Stimulated activated CD4-positive, alpha-beta T cell treated with anti-CD3 and anti-CD28 coated beads, TNF-alpha, amount 100 ng/mL, for 24 hours (primary cell): ENCODE data around the gene CIBAR2.

ENCODE experiments used
- DNase-seq, 3 experiments: peaks; one replicate each; pipeline ENCODE4 v3.0.0-alpha.2; 2020; ENCODE audit warnings: low read depth in 3 of 3

The CIBAR2 gene

DNA sequence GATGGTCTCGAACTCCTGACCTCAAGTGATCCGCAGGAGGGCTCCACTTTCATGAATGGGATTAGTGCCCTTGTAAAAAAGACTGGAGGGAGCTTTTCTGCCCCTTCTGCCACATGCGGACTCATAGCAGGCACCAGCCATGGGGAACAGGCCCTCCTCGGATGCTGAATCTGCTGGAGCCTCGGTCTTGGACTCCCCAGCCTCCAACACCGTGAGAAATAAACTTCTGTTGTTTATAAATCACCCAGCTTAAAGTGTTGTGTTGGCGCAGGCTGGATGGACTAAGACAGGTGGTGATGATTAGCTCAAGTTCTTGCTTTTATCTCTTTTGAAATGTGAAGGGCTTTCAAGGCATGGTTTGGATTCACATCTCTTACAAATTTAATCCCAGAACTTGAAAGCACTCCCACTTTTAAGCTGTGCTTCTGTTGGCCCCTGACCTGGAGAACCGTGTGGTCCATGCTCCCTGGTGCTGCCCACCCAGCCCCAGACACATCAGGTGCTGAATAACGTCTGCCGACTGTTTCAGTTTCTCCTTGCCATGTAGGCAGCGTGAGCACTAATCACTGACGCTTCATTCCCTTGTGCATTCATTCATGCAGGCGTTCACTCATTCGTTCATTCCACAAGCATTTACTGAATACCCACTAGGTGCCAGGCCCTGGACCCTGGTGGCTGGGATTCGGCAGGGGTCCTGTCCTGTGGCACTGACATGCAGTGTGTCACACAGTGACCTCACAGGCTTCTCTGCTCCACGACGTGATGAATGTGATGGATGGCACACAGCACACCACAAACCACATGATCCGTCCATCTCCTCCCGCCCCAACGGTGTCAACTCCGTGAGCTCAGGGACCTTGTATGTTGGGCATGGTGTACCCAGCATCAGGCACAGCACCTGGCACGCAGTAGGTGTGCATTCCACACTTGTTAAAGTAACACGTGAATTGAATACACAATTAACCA lies 8.9 kb downstream of the CIBAR2 start:
- no peak for DNase-seq

GRCh38 chr16:85101956-85102630 lies 10.2 kb downstream of the CIBAR2 start:
- no peak for DNase-seq

DNA sequence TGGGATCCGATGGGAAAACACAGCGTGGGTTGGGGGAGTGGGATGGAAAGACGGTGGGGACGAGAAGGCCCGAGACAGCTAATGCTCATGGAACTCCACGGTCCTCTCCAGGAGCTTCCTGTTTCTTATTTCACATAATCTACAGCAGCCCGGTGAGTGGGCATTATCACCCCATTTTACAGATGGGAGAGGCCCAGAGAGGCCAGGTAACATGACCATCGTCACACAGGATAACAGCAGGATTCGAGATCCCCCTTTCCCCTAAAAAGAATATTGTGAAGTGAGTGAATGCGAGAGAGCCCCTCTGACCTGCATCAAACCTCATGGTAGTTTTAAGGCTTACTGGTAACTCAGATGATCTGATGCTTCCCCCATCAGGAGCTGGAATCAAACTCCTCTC lies 12.0 kb downstream of the CIBAR2 start:
- no peak for DNase-seq

GRCh38 chr16:85098565-85098964 lies 13.7 kb downstream of the CIBAR2 start:
- no peak for DNase-seq

DNA sequence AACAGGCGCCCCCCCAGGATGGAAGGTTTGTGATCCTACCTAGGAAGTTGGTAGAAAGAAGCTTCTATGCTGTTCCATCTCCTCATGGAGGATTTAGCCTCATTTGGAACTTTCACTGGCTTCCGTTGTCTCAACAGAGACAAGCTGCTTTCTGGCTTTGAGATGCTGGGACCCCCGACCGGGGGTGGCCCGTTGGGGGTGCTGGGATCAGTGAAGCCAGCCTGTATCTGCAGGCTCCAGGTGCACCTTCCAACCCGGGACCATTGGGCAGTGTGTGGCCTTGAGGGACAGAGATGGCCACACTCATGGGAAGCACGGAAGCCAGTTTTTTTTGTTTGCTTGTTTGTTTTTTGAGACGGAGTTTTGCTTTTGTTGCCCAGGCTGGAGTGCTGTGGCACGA lies 15.4 kb downstream of the CIBAR2 start:
- DNase-seq = no peak

GRCh38 chr16:85094812-85095211 lies 17.5 kb downstream of the CIBAR2 start:
- no peak for DNase-seq

GRCh38 chr16:85094176-85094805 lies 18.0 kb downstream of the CIBAR2 start:
- no peak for DNase-seq

GRCh38 chr16:85093705-85094104 lies 18.6 kb downstream of the CIBAR2 start:
- no peak for DNase-seq

DNA sequence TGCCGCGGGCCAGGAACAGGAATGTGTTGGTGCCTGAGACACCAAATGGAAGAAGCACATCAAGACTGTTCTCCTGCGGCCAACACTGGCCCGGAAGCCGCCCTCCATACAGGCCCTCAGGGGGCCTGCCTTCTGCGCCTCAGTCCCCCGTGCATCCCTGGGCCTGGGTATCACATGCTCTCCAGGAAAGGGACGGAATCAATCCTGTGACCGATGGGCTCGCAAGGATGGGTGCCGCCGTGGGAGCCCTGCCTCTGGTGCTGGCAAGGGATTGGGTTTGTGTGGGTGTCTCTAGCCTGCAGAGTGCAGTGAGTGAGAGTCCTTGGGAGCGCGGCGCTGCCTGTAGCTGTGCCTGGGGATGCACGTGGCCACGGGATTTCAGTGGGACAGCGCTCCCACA lies 19.4 kb downstream of the CIBAR2 start:
- no peak for DNase-seq

GRCh38 chr16:85092309-85092708 lies 20.0 kb downstream of the CIBAR2 start:
- DNase-seq = no peak

DNA sequence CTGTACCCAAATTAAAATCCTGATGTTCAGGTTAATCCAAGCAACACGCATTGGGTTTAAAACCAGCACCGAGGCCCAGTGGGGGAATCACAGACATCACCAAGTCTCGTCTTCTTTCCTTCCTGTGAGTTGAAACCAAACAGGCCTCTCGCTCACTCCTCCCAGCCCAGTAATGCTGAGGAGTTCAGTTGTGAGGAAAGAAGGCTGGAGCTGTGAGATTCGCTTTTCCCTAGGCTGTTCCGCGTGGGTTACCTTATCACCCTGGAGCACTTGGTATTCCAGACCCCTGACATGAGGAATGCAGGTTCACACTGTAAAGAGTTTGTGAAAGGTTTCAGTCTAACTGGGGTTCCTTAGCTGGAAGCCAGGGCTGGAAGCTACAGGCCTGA lies 20.8 kb downstream of the CIBAR2 start:
- DNase-seq = no peak

GRCh38 chr16:85090873-85091521 lies 21.3 kb downstream of the CIBAR2 start:
- no peak for DNase-seq

DNA sequence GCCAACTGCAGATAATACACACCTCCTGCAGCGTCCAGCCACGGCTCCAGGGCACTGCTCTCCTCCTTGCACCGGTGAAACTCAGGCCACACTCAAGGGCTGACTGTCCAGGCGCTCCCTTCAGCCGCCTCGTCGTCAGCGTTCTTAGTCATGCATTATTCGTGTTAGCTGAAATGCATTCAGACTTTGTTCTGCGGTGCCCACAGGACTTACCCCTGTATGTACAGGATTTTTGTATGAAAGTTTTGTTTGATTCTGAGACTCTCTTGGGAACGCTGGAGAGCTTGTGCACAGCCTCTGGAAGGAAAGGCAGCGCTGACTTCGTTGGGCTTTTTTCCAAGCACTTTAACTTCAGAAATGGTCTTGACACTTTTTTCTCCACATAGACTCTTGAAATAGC lies 22.1 kb downstream of the CIBAR2 start:
- no peak for DNase-seq

GRCh38 chr16:85089525-85089924 lies 22.7 kb downstream of the CIBAR2 start:
- DNase-seq = no peak

GRCh38 chr16:85088570-85089199 lies 23.6 kb downstream of the CIBAR2 start:
- no peak for DNase-seq

DNA sequence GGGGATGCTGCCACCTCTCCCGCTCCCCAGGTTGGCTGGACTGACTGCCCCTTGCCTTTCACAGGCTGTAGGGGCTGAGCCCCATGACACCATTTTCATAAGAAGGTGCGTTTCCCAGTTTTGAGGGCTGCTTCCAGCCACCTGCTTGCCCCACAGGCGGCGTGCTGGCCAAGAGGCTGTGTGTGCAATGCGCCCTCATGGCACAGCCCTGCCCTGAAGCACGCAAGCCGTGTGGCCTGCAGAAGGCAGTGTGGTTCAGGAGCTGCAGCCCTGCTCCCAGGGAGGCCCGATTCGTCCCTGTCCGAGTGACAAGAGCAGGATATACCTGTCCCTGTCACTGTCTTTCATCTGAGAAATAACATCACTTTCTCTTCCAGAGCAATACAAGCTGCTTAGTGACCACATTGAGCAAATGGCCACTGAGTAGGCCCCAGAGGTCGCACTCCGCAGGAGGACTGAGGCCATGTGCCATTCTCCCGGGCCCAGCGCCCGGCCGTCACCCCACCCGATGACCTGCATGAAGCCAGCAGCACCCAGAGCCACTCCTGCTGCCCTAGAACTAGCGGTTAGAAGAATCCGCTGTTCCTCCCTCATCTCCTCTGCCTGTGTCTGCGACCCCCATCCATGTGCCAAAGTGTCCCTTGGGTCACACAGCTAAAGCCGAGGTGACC lies 24.2 kb downstream of the CIBAR2 start:
- no peak for DNase-seq

DNA sequence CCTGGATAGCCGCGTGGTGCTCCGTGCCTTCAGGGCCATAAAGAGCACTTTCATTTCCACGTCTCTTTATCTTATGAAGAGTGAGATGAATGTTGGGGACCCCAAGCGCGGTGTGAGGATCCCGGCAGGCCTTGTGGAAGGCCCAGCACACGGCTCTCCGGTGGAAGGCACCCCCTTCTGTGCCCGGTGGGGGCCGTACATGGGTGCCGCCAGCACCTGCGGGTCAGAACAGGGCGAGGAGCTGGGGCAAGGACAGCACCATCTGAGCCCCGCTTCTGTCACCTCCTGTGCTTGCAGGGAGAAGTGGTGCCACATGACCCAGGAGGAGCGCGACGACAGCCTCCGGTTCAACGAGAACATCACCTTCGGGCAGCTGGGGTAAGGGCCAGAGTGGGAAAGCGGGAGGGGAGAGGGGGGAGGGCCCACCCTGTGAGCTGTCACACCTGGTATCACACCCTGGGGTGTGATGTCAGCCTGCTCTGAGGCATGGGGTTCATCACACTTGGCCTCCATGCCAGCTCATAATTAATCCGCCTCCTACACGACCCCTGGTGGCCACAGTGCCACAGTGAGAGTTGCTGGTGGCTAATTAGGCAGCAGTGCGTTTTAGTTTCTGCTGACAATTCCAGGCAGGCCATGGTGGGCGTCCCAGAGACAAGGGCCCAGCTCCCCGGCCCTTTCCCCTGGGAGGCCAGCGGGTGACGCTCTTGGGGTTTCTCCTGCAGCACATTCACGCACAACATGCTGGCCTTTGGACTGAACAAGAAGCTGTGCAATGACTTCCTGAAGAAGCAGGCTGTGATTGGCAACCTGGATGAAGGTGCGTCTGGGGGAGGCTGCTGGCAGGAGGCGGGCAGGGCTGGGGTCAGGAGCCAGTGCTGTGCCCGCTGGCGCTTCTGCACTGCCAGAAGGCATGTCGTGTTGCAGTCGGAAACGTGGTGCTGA lies 25.7 kb downstream of the CIBAR2 start:
- DNase-seq = peak; percentile 49 to 75 (median 68)

DNA sequence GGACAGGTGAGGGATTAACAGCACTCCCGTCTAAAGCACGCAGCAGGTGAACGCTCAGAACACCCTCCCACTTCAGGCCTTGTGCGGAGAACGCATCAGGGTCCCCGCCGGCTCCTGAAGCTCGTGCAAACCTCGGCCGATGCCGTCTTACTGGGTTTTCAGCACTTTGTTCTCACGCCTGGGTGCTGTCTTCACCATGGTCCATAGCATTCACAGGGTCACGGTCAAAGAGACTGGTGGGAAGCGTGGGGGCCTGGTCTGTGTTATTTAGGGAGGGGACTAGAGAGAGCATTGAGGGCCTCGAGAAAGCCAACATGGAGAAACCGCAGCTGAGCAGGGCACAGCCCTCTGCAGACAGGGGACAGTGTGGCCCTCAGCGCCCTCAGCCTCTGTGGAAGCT lies 26.6 kb downstream of the CIBAR2 start:
- no peak for DNase-seq

DNA sequence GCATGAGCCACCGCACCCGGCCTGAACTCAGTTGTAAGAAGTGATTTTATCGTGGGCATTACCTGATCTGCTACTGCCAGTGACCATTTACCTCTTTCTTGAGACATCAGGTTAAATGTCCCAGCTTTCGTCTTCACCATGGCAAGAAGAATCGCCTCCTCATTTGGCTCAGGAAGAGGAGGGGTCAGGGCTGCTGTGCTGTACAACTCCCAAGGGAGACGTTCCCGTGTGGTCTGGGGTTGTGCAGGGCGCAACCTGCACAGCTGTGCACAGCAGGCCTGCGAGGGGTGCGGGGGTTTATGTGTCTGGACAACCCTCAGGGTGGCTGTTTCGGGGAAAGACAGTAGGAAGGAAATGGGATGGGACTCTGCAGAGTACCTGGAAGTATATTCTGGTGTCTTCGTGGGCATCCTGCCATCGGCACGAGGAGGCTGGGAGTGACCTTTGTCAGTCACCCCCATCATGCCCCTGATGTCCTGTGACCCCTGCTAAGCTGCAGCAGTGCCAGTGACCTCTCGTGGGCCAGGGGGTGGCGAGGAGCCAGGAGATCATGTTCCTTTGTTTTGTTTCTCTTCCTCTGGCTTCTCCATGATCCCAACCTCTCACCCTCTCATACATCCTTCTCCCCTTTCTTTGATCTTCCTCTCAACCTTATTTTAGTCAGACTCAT lies 27.3 kb downstream of the CIBAR2 start:
- DNase-seq = no peak
